ENCODE measurements around the gene DPY30.

- TF ChIP-seq CTCF (IDR thresholded peaks at IDR 0.05 in 4 of 5, conservative IDR thresholded peaks at IDR 0.05 in 1 of 5) (no peak), POLR2A (IDR thresholded peaks at IDR 0.05) (no peak)
Measured at GRCh38 chr2:32003791-32004190, 35.8 kb downstream of the DPY30 start.

All from gastrocnemius medialis (tissue), 4 donors.